Mucosa of stomach (tissue), 1 donor: Measurements from ENCODE around the gene BRICD5.
"Not testable (repeated sequence)": the region's sequence is repeated elsewhere in the genome, so short reads cannot be mapped to it uniquely, and the experiment has no call there.

Source experiments
- H3K27me3 ChIP-seq: one replicate; pipeline ENCODE4 v1.7.0; 2013; ENCODE audit warnings: mild to moderate bottlenecking, low read length; ENCODE audit not compliant: control insufficient read depth, insufficient read depth
- H3K36me3 ChIP-seq: one replicate; pipeline ENCODE4 v1.7.0; 2013; ENCODE audit warnings: low read length; ENCODE audit not compliant: control insufficient read depth, insufficient read depth
- H3K4me1 ChIP-seq: one replicate; pipeline ENCODE4 v1.7.0; 2013; ENCODE audit warnings: mild to moderate bottlenecking, low read length; ENCODE audit not compliant: control insufficient read depth, insufficient read depth
- H3K4me3 ChIP-seq: one replicate; pipeline ENCODE4 v1.7.0; 2013; ENCODE audit warnings: low read length
- H3K9ac ChIP-seq: one replicate; pipeline ENCODE4 v1.7.0; 2013; ENCODE audit warnings: mild to moderate bottlenecking, low read length, moderate library complexity
- H3K9me3 ChIP-seq: one replicate; pipeline ENCODE4 v1.7.0; 2013; ENCODE audit warnings: mild to moderate bottlenecking, low read length, moderate library complexity; ENCODE audit not compliant: control insufficient read depth
- donor health status: Pancreatic carcinoma.

BRICD5 gene

DNA sequence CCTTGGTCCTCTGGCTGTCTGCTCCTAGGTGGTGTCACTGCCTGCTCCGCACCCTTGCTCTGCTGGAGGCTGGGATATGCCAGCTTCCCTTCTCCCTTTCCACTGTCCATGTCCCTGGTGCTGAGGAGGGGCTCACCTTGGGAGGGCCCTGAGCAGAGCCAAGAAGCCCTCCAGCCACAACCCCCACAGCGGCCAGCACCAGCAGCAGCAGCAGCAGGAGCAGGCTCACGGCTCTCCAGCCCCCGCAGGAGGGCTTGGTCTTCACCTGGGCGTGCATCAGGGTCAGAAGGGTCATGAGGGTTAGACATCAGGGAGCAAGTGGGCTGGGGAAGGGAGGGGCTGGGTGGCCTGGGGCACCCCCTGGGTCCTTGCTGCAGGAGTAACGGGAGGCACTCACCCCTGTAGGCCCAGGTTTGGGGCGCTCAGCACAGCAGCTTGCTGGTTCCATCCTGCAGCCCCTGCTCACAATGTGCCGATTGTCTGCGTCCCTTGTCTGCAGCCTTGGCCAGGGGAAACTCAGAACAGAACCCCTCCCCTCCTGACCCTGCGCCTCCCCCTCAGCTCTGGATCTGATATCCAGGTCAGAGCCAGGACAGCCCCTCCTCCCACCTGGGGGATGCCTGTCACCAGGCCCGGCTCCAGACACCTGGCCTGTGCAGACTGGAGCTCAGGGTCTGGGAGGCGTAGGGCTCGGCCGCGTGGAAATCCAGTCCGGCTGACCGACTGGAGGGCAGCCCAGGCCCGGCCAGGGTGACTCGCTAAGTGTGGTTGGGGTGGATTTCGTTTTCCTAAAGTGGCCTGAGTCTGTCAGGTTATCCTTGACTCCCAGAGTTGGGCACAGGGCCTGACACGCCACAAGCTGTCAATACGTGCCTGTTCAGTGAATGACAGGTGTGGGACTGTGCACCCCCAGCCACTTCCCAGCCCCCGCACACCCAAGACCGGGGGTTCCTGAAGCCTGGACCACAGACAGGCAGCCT, at the start of gene BRICD5:
Gene BRICD5, minus strand, starts transcription at position 478 of the 980 bp plus-strand sequence. Its CDS starts 30 bp downstream, at position 448.
- Histone ChIP-seq H3K9me3 (no peaks in the 10 kb centered on the region), H3K4me3 (no peak within 1 kb of the TSS), H3K4me1 (peaks cover 29% of the 10 kb centered on the region), H3K27me3 (no peaks in the 10 kb centered on the region), H3K36me3 (peaks cover 4% of the 10 kb centered on the region), H3K9ac (no peak within 1 kb of the TSS)

- Histone ChIP-seq H3K36me3 (peaks cover 7% of the 10 kb centered on the region), H3K27me3 (no peaks in the 10 kb centered on the region), H3K4me1 (no peaks in the 10 kb centered on the region), H3K9me3 (no peaks in the 10 kb centered on the region), H3K9ac (no peak overlapping the region), H3K4me3 (no peak overlapping the region)
These were observed 49.6 kb upstream of the BRICD5 start for GRCh38 chr16:2260250-2260649.

DNA sequence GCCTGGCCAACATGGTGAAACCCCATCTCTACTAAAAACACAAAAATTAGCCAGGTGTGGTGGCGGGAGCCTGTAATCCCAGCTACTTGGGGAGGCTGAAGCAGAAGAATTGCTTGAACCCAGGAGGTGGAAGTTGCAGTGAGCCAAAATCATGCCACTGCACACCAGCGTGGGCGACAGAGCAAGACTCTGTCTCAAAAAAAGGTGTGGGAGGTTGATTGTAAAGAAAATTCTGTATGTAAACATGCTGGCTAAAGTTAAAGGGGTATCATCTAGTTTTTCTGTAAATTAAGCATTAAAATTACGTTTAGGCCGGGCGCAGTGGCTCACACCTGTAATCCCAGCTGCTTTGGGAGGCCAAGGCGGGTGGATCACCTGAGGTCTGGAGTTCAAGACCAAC, 47.9 kb upstream of the BRICD5 start:
- not testable (repeated sequence) for H3K27me3 ChIP-seq, H3K9me3 ChIP-seq, H3K9ac ChIP-seq, H3K4me3 ChIP-seq, H3K36me3 ChIP-seq, H3K4me1 ChIP-seq

- Histone ChIP-seq H3K9ac (no peak overlapping the region), H3K4me3 (no peak overlapping the region), H3K36me3 (peaks cover 11% of the 10 kb centered on the region), H3K4me1 (no peaks in the 10 kb centered on the region), H3K27me3 (no peaks in the 10 kb centered on the region), H3K9me3 (no peaks in the 10 kb centered on the region)
These were observed 47.1 kb upstream of the BRICD5 start for GRCh38 chr16:2257726-2258125.

DNA sequence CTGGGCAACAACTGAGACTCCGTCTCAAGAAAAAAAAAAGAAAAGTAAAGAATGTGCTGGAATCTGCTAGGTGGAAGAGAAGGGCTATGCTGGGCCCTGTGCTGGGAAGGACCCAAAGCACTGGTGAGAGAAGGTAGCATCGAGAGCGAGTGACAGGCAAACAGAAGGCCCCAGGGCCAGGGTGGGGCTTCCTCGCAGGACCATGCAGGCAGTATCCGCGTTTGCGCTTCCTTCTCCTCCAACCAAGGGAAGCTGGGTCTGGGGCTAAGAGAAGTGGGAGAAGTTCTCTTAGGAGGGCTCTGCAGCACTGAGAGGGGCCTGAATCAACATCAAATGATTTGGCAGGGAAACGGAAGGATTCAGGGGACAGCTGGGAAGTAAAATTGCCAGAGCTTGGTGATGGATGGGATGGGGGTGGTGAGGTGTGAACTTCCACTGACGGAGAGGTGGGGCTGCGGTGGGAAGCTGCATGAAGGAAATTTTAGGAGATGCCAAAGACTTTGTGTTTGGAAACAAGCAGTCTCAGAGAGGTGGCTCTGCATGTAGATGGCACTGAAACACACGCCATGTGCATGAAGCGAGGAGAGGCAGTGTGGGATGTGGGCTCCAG, 46.0 kb upstream of the BRICD5 start:
- Histone ChIP-seq H3K9me3 (no peaks in the 10 kb centered on the region), H3K27me3 (no peaks in the 10 kb centered on the region), H3K4me3 (no peak overlapping the region), H3K9ac (no peak overlapping the region), H3K4me1 (peaks cover 9% of the 10 kb centered on the region), H3K36me3 (peaks cover 4% of the 10 kb centered on the region)

DNA sequence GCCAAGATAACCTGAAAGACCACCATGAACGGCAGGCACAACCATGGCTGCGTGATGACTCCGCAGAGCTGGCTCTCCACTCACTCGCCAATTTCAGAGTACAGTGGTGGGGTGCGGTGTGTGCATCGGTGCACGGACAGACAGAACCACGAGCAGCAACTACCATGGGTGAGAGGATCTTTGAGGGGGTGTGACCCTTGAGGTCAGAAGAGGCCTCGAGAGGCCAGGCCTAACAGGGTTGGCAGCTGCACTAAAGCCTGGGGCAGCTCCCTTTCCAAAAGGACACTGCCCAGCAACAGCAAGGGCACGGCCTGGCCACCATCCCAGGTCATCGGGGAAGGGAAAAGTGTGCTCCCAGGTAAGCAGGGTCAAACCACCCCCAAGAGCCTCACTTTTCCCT, 42.6 kb upstream of the BRICD5 start:
- Histone ChIP-seq H3K4me1 (peaks cover 17% of the 10 kb centered on the region), H3K27me3 (no peaks in the 10 kb centered on the region), H3K9me3 (no peaks in the 10 kb centered on the region), H3K36me3 (peaks cover 4% of the 10 kb centered on the region), H3K4me3 (no peak overlapping the region), H3K9ac (no peak overlapping the region)

- Histone ChIP-seq H3K9me3 (no peaks in the 10 kb centered on the region), H3K4me3 (no peak overlapping the region), H3K36me3 (peaks cover 4% of the 10 kb centered on the region), H3K27me3 (no peaks in the 10 kb centered on the region), H3K4me1 (peaks cover 17% of the 10 kb centered on the region), H3K9ac (peak overlapping the region; percentile 5)
These were observed 42.1 kb upstream of the BRICD5 start for GRCh38 chr16:2252806-2253148.

DNA sequence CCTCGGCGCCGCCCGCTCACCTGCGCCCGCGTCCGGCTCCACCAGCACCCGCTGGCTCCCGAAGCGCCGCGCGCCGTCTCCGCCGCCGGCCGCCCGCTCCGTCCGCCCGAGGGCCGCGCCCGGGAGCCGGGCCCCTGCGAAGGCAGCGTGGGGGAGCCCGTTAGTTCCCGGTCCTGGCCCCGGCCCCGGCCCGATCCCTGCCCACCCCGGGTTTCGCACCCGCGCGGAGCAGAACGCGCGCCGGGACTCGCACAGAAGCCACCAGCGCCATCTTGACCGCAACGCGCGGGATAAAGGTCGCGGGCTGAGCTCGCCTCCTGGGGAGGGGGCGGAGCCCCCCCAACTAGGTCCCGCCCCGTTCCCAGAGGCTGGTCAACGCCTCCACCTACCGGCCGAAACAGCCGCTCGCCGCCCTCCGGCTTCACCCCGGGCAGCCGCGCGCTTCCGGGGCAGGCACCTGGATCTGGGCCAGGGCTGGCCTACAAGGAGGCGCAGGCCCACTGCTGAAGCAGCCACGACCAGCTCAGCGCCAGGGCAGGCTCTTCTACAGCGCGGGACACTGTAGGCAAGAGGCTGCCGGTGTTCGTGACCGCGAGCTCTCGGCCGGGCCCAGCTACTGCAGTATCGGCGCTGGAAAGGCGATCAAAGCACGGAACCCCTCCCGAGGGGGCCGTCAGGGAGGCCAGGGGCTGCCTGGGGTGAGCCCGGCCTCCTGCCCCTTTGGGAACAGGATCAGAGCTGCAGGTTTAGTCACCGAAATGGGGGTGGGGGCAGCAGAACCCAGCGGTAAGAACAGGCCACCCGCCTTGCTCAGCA, 40.8 kb upstream of the BRICD5 start, which contains the start of gene ECI1:
Gene ECI1, minus strand, starts transcription at position 292 of the 816 bp plus-strand sequence. Its CDS starts 21 bp downstream, at position 271.
- Histone ChIP-seq H3K9me3 (no peaks in the 10 kb centered on the region), H3K4me1 (peaks cover 17% of the 10 kb centered on the region), H3K27me3 (no peaks in the 10 kb centered on the region), H3K36me3 (peaks cover 8% of the 10 kb centered on the region), H3K9ac (peak within 1 kb of the TSS; percentile 69), H3K4me3 (peak within 1 kb of the TSS; percentile 71)

GRCh38 chr16:2250652-2251295, 40.1 kb upstream of the BRICD5 start:
- peak overlapping the region; percentile 71 for H3K4me3 ChIP-seq
- H3K9ac ChIP-seq, result peak overlapping the region; percentile 69
- H3K4me1 ChIP-seq, result peaks cover 17% of the 10 kb centered on the region
- peaks cover 14% of the 10 kb centered on the region for H3K36me3 ChIP-seq
- no peaks in the 10 kb centered on the region for H3K27me3 ChIP-seq
- no peaks in the 10 kb centered on the region for H3K9me3 ChIP-seq

DNA sequence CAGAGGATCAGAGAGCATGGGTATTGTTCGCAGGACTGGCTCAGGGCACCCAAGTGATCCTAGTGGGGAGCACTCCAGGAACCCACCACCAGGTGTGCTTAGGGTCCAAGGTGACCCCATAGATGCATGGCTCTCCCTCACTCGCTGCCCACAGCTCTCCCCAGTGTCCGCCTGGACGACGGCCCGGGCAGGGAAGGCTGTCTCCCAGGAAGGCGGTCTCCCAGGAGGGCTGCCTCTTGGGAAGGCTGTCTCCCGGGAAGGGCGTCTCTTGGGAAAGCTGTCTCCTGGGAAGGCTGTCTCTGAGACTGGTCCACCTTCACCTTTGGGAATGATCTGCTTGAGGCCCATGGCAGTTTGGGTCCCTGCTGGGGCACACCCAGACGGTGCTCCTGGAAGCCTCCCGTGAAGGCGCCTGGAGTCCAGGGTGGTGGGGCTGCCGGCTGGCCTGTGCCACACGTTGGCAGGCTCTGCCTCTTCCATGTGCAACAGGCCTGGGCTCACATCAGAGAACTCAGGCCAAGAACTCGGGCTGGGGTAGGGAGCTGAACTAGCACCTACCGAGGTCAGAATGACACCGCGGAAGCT, 35.7 kb upstream of the BRICD5 start:
- Histone ChIP-seq H3K27me3 (no peaks in the 10 kb centered on the region), H3K4me3 (no peak overlapping the region), H3K9ac (no peak overlapping the region), H3K36me3 (peaks cover 19% of the 10 kb centered on the region), H3K9me3 (no peaks in the 10 kb centered on the region), H3K4me1 (peaks cover 6% of the 10 kb centered on the region)
